HepG2 (cell line): Measurements from ENCODE around the gene PLCB1. TPM values are rescaled to one million over a fixed set of nuclear protein-coding genes. Genes with fewer than 3 reads are reported as not detected.

Experiments used
- ATAC-seq: fragments of 200-7000 bp; cut with Tn5 transposase; 3 replicates; pipeline ENCODE4 v1.9.1; 2020; ENCODE audit warnings: mild to moderate bottlenecking, moderate library complexity
- BruUV-seq: library from RNA; stranded (reverse); fragments of 400-500 nt; replicated peaks from 2 replicates; lab custom pipeline; 2021; lab: Mats Ljungman, UMichigan
- CTCF ChIA-PET: fragments of 300-600 bp; formaldehyde crosslinking; extraction: SDS; loops from one replicate; lab custom pipeline; 2021; ENCODE audit warnings: low total read pairs, inconsistent platforms, low intra/inter-chr PET ratio; lab: Yijun Ruan, JAX
- POLR2A ChIA-PET: fragments of 350-600 bp; sonication (Branson Sonifier 250); formaldehyde crosslinking; loops from one replicate; lab custom pipeline; 2020; ENCODE audit warnings: antibody characterized with exemption, inconsistent platforms; lab: Yijun Ruan, JAX
- DNase-seq: peaks from one replicate; pipeline ENCODE4 v3.0.0-alpha.2; 2015; ENCODE audit warnings: low spot score
- FAIRE-seq: peaks from 3 replicates; lab custom pipeline; 2011; peaks lifted over from hg19 to GRCh38; lab: Jason Lieb, UNC
- H2AFZ ChIP-seq: one replicate; pipeline ENCODE4 v1.6.1; 2011; ENCODE audit warnings: low read length, inconsistent platforms
- H3K27ac ChIP-seq: fragments of 300-600 bp; 3 replicates; pipeline ENCODE4 v1.8.0; 2011; ENCODE audit warnings: mixed run types, mild to moderate bottlenecking, mixed read lengths, low read length, inconsistent platforms; ENCODE audit not compliant: insufficient read depth; ENCODE audit errors: extremely low read length
- H3K27me3 ChIP-seq, 2 experiments: fragments of 200-600 bp in 1 of 2; 2 replicates in 1 of 2; 3 replicates in 1 of 2; pipeline versions ENCODE4 v1.6.0 to v1.8.0; 2011; ENCODE audit warnings: low read length in 2 of 2, mild to moderate bottlenecking in 2 of 2, moderate library complexity in 2 of 2, inconsistent platforms in 1 of 2; ENCODE audit not compliant: insufficient read depth in 2 of 2, control insufficient read depth in 1 of 2
- H3K36me3 ChIP-seq, 2 experiments: fragments of 200-600 bp in 1 of 2; replicated peaks in 1 of 2; 2 replicates in 1 of 2; 3 replicates in 1 of 2; pipeline versions ENCODE4 v1.5.1 to v1.8.0; 2011; ENCODE audit warnings: low read length in 2 of 2, inconsistent platforms in 1 of 2; ENCODE audit not compliant: insufficient read depth in 2 of 2, control insufficient read depth in 1 of 2
- H3K4me1 ChIP-seq: 2 replicates; pipeline ENCODE4 v1.5.1; 2012; ENCODE audit warnings: low read length, inconsistent platforms; ENCODE audit not compliant: insufficient read depth
- H3K4me2 ChIP-seq: 2 replicates; pipeline ENCODE4 v1.6.0; 2011; ENCODE audit warnings: low read depth, low read length, inconsistent platforms
- H3K4me3 ChIP-seq, 3 experiments: fragments of 200-600 bp in 1 of 3; sonication (generic), shearing (Covaris generic) in 1 of 3; replicated peaks in 1 of 3; 2 replicates each; pipeline ENCODE4 v1.5.1; 2011 to 2016; ENCODE audit warnings: low read length in 3 of 3, inconsistent platforms in 2 of 3, low read depth in 2 of 3, mild to moderate bottlenecking in 2 of 3, control low read depth in 1 of 3, mixed read lengths in 1 of 3; ENCODE audit not compliant: insufficient read depth in 1 of 3
- H3K79me2 ChIP-seq: one replicate; pipeline ENCODE4 v1.6.1; 2011; ENCODE audit warnings: low read length, inconsistent platforms; ENCODE audit not compliant: insufficient read depth
- H3K9ac ChIP-seq: 2 replicates; pipeline ENCODE4 v1.6.0; 2011; ENCODE audit warnings: mild to moderate bottlenecking, low read depth, low read length, inconsistent platforms; ENCODE audit not compliant: insufficient read depth
- H3K9me3 ChIP-seq: 2 replicates; pipeline ENCODE4 v1.5.1; 2012; ENCODE audit warnings: mild to moderate bottlenecking, low read length
- H4K20me1 ChIP-seq: 2 replicates; pipeline ENCODE4 v1.6.0; 2011; ENCODE audit warnings: inconsistent platforms, mild to moderate bottlenecking, low read length, moderate library complexity; ENCODE audit not compliant: insufficient read depth
- ARNT ChIP-seq: fragments of 450-650 bp; IDR thresholded peaks from 2 replicates; pipeline ENCODE4 v1.6.1; 2017
- BCL6 ChIP-seq: IDR thresholded peaks from 2 replicates; pipeline ENCODE4 v1.6.1; 2016; ENCODE audit warnings: missing genetic modification reagents, missing compliant biosample characterization
- ETV6 ChIP-seq: sonication (generic); formaldehyde crosslinking; conservative IDR thresholded peaks from 2 replicates; pipeline ENCODE4 v1.4.0; 2020; ENCODE audit warnings: missing genetic modification reagents
- MYNN ChIP-seq: sonication (generic); formaldehyde crosslinking; IDR thresholded peaks from 2 replicates; pipeline ENCODE4 v1.4.0; 2020; ENCODE audit warnings: mild to moderate bottlenecking, low read depth, missing genetic modification reagents
- RARG ChIP-seq: sonication (generic); formaldehyde crosslinking; IDR thresholded peaks from 2 replicates; pipeline ENCODE4 v1.4.0; 2020; ENCODE audit warnings: low read depth, mild to moderate bottlenecking, missing genetic modification reagents
- SIX4 ChIP-seq: sonication (generic); formaldehyde crosslinking; IDR thresholded peaks from 2 replicates; pipeline ENCODE4 v1.4.0; 2020; ENCODE audit warnings: missing genetic modification reagents
- SOX5 ChIP-seq: IDR thresholded peaks from 2 replicates; pipeline ENCODE4 v1.6.1; 2016; ENCODE audit warnings: borderline replicate concordance
- TAF1 ChIP-seq: sonication (generic); formaldehyde crosslinking; IDR thresholded peaks from 2 replicates; pipeline ENCODE4 v1.4.0; 2020; ENCODE audit warnings: missing genetic modification reagents
- TCF7 ChIP-seq: sonication (generic); IDR thresholded peaks from 2 replicates; pipeline ENCODE4 v1.6.1; 2016; ENCODE audit warnings: antibody characterized with exemption, low read depth
- ZBTB21 ChIP-seq: sonication (generic); formaldehyde crosslinking; IDR thresholded peaks from 2 replicates; pipeline ENCODE4 v1.4.0; 2020; ENCODE audit warnings: missing genetic modification reagents
- ZNF256 ChIP-seq: sonication (generic); formaldehyde crosslinking; conservative IDR thresholded peaks from 2 replicates; pipeline ENCODE4 v1.4.0; 2020; ENCODE audit warnings: missing genetic modification reagents
- ZNF343 ChIP-seq: sonication (generic); formaldehyde crosslinking; IDR thresholded peaks from 2 replicates; pipeline ENCODE4 v1.4.0; 2020; ENCODE audit warnings: mild to moderate bottlenecking, missing genetic modification reagents
- ZNF496 ChIP-seq: sonication (generic); formaldehyde crosslinking; IDR thresholded peaks from 2 replicates; pipeline ENCODE4 v1.8.1; 2023; ENCODE audit warnings: mild to moderate bottlenecking, moderate library complexity, missing genetic modification reagents; ENCODE audit not compliant: insufficient replicate concordance
- ZNF740 ChIP-seq: sonication (generic); formaldehyde crosslinking; IDR thresholded peaks from 2 replicates; pipeline ENCODE4 v1.4.0; 2020; ENCODE audit warnings: missing genetic modification reagents
- WGBS: methylation state at CpG from one replicate; pipeline ENCODE4 v1.1.6; 2017; ENCODE audit warnings: low lambda C conversion rate; 5-methylcytosine and 5-hydroxymethylcytosine counted together
- in situ Hi-C: cut with HindIII; loops from 2 replicates; pipeline ENCODE4 v1.10.0; 2017; ENCODE audit warnings: low pct_unique_long_range_greater_than_20kb; ENCODE audit not compliant: extremely low pct_ligation_motif_present
- intact Hi-C: fragments of 100-400 bp; cut with micrococcal nuclease; formaldehyde crosslinking; loops from one replicate; pipeline ENCODE4 v1.10.0; 2022; ENCODE audit not compliant: unreplicated experiment
- polyA plus RNA-seq, 8 experiments: library from polyadenylated mRNA; depleted of rRNA in 3 of 8; stranded (reverse) in 7 of 8; unstranded in 1 of 8; fragments of >200 nt; fragmentation: Illumina TruSeq in 4 of 8; extraction: Trizol in 4 of 8; gene quantifications; 2 replicates each; pipeline versions ENCODE4 v1.2.1 to v1.2.3, GENCODE V29; 2011 to 2016; ENCODE audit warnings: low read depth in 4 of 8, missing spikeins in 1 of 8, mixed read lengths in 1 of 8; ENCODE audit not compliant: insufficient read depth in 1 of 8
- total RNA-seq, 5 experiments: library from RNA; depleted of rRNA; stranded (reverse); fragments of >200 nt; fragmentation: Illumina TruSeq; extraction: Trizol; gene quantifications; 2 replicates each; pipeline ENCODE4 v1.2.3, GENCODE V29; 2016; ENCODE audit warnings: low read depth in 1 of 5
- TF ChIP-seq, protein P1 (sequence below): sonication (generic); formaldehyde crosslinking; IDR thresholded peaks from 2 replicates; pipeline ENCODE4 v1.4.0; 2020; ENCODE audit warnings: missing genetic modification reagents

PLCB1 gene
- total and polyA plus RNA-seq, 2 of the 13 experiments (the other 11 are each of a cell fraction or from before 2014, with no cell fraction given) = 42.4 to 55.9 TPM

DNA sequence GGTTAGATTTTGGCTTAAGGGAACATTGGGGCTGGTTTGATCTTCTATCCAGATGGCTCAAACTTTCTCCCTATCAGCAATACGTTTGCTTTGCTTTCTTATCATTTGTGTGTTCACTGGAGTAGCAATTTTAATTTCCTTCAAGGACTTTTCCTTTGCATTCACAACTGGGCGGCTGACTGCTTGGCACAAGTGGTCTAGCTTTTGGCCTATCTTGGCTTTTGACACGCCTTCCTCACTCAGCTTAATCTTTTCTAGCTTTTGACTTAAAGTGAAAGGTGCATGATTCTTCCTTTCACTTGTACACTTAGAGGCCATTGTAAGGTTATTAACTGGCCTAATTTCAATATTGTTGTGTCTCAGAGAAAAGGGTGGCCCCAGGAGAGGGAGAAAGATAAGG lies 254.9 kb downstream of the PLCB1 start:
- Histone ChIP-seq H3K4me3 (no peak overlapping the region), H2AFZ (no peak overlapping the region), H3K9me3 (no peaks in the 10 kb centered on the region), H3K36me3 (no peaks in the 10 kb centered on the region; a peak in 1 of 5 replicates), H3K27ac (no peak overlapping the region), H3K27me3 (no peaks in the 10 kb centered on the region), H4K20me1 (peaks cover 3% of the 10 kb centered on the region; the same call in 1 of the 2 replicates), H3K4me1 (peaks cover 27% of the 10 kb centered on the region), H3K79me2 (peaks cover 3% of the 10 kb centered on the region), H3K9ac (no peak overlapping the region), H3K4me2 (no peak overlapping the region)
- DNase-seq (no peak), FAIRE-seq (no peak), ATAC-seq (no peak)
- in situ Hi-C loops = loop anchor here (5.0 kb wide), 1 partner anchor 255 kb away; the partner anchor contains the start of gene PLCB1
- no peak for TF ChIP-seq ZNF496 (CRISPR knock-in tag)
- intact Hi-C loops = loop anchor here (5.0 kb wide), 1 partner anchor 80 kb away; no protein-coding TSS in a partner anchor
- CTCF ChIA-PET = no interaction called here
- BruUV-seq = no TSS peak
- WGBS = 80% methylated on average over 3 of the region's 3 CpGs
- POLR2A ChIA-PET = interaction anchor here (1.1 kb wide), 1 partner anchor 254 kb away, joined by 3 read pairs; no protein-coding TSS in a partner anchor

- WGBS = 90% methylated on average over 2 of the region's 2 CpGs
- no peak for FAIRE-seq
- in situ Hi-C loops (loop anchor here (5.0 kb wide), 1 partner anchor 256 kb away; the partner anchor contains the start of gene PLCB1), intact Hi-C loops (loop anchor here (2.0 to 5.0 kb wide), 3 partner anchors 57 to 345 kb away; no protein-coding TSS in a partner anchor)
- Histone ChIP-seq H3K27ac (no peak overlapping the region), H3K9me3 (no peaks in the 10 kb centered on the region), H3K9ac (no peak overlapping the region), H3K4me2 (no peak overlapping the region), H3K4me3 (no peak overlapping the region), H3K4me1 (peaks cover 35% of the 10 kb centered on the region), H3K36me3 (no peaks in the 10 kb centered on the region; a peak in 1 of 5 replicates), H4K20me1 (peaks cover 3% of the 10 kb centered on the region; the same call in 1 of the 2 replicates), H3K27me3 (no peaks in the 10 kb centered on the region), H3K79me2 (peaks cover 3% of the 10 kb centered on the region), H2AFZ (no peak overlapping the region)
- ChIA-PET CTCF (interaction anchor here (1.9 to 2.6 kb wide), 3 partner anchors 82 to 344 kb away, joined by 8 to 27 read pairs (median 14); partner anchors contain the start of gene PLCB1), POLR2A (no interaction called here)
- DNase-seq = no peak
- no peak for ATAC-seq
- no TSS peak for BruUV-seq
- no peak for TF ChIP-seq ZNF740 (CRISPR knock-in tag)
- TF ChIP-seq ETV6 (CRISPR knock-in tag) = no peak
- no peak for TF ChIP-seq ARNT
- no peak for TF ChIP-seq ZNF256
- TF ChIP-seq SIX4 = no peak
- no peak for TF ChIP-seq TCF7
- no peak for TF ChIP-seq BCL6 (CRISPR knock-in tag)
- TF ChIP-seq SOX5 (CRISPR knock-in tag) = no peak
- no peak for TF ChIP-seq ZBTB21 (CRISPR knock-in tag)
- TF ChIP-seq TAF1 (CRISPR knock-in tag) = no peak
- TF ChIP-seq MYNN (CRISPR knock-in tag) = no peak
- no peak for TF ChIP-seq ZNF343
- TF ChIP-seq RARG (CRISPR knock-in tag) = no peak
- TF ChIP-seq, protein P1, sequence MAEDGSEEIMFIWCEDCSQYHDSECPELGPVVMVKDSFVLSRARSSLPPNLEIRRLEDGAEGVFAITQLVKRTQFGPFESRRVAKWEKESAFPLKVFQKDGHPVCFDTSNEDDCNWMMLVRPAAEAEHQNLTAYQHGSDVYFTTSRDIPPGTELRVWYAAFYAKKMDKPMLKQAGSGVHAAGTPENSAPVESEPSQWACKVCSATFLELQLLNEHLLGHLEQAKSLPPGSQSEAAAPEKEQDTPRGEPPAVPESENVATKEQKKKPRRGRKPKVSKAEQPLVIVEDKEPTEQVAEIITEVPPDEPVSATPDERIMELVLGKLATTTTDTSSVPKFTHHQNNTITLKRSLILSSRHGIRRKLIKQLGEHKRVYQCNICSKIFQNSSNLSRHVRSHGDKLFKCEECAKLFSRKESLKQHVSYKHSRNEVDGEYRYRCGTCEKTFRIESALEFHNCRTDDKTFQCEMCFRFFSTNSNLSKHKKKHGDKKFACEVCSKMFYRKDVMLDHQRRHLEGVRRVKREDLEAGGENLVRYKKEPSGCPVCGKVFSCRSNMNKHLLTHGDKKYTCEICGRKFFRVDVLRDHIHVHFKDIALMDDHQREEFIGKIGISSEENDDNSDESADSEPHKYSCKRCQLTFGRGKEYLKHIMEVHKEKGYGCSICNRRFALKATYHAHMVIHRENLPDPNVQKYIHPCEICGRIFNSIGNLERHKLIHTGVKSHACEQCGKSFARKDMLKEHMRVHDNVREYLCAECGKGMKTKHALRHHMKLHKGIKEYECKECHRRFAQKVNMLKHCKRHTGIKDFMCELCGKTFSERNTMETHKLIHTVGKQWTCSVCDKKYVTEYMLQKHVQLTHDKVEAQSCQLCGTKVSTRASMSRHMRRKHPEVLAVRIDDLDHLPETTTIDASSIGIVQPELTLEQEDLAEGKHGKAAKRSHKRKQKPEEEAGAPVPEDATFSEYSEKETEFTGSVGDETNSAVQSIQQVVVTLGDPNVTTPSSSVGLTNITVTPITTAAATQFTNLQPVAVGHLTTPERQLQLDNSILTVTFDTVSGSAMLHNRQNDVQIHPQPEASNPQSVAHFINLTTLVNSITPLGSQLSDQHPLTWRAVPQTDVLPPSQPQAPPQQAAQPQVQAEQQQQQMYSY (CRISPR knock-in tag) = no peak
Observed at GRCh38 chr20:8388141-8388540, 256.1 kb downstream of the PLCB1 start.
